MG63 (cell line): Measurements from ENCODE around the gene IL17C. TPM values are rescaled to one million over a fixed set of nuclear protein-coding genes. Genes with fewer than 3 reads are reported as not detected.

Source experiments
- DNase-seq: peaks from one replicate; pipeline ENCODE4 v3.0.0-alpha.2; 2020
- H3K27me3 ChIP-seq: fragments of 250-450 bp; sonication (Bioruptor Pico); 2 replicates; pipeline ENCODE4 v1.5.1; 2020; ENCODE audit warnings: mild to moderate bottlenecking, moderate library complexity
- H3K36me3 ChIP-seq: fragments of 250-450 bp; sonication (Bioruptor Pico); 2 replicates; pipeline ENCODE4 v1.5.1; 2020; ENCODE audit warnings: mild to moderate bottlenecking, moderate library complexity
- H3K4me3 ChIP-seq: fragments of 250-450 bp; sonication (Bioruptor Pico); 2 replicates; pipeline ENCODE4 v1.5.1; 2020; ENCODE audit warnings: mild to moderate bottlenecking, moderate library complexity
- H3K9me3 ChIP-seq: fragments of 250-450 bp; sonication (Bioruptor Pico); 2 replicates; pipeline ENCODE4 v1.5.1; 2020; ENCODE audit warnings: mild to moderate bottlenecking, moderate library complexity
- total RNA-seq: library from RNA; depleted of rRNA; stranded (reverse); fragments of >200 nt; shearing (Covaris generic); gene quantifications from 2 replicates; pipeline ENCODE4 v1.2.3, GENCODE V29; 2014; ENCODE audit warnings: low replicate concordance; rRNA removed

IL17C gene
- total RNA-seq, 1 experiment from 2014 or later: not detected

GRCh38 chr16:88678224-88678979 lies 40.0 kb downstream of the IL17C start:
- H3K27me3 ChIP-seq: no peaks in the 10 kb centered on the region
- H3K9me3 ChIP-seq: no peaks in the 10 kb centered on the region
- H3K36me3 ChIP-seq: no peaks in the 10 kb centered on the region
- no peak for DNase-seq
- no peak overlapping the region for H3K4me3 ChIP-seq

GRCh38 chr16:88680554-88681083 lies 42.2 kb downstream of the IL17C start:
- no peaks in the 10 kb centered on the region for H3K27me3 ChIP-seq
- no peaks in the 10 kb centered on the region for H3K36me3 ChIP-seq
- H3K9me3 ChIP-seq: no peaks in the 10 kb centered on the region
- no peak for DNase-seq
- H3K4me3 ChIP-seq: no peak overlapping the region

DNA sequence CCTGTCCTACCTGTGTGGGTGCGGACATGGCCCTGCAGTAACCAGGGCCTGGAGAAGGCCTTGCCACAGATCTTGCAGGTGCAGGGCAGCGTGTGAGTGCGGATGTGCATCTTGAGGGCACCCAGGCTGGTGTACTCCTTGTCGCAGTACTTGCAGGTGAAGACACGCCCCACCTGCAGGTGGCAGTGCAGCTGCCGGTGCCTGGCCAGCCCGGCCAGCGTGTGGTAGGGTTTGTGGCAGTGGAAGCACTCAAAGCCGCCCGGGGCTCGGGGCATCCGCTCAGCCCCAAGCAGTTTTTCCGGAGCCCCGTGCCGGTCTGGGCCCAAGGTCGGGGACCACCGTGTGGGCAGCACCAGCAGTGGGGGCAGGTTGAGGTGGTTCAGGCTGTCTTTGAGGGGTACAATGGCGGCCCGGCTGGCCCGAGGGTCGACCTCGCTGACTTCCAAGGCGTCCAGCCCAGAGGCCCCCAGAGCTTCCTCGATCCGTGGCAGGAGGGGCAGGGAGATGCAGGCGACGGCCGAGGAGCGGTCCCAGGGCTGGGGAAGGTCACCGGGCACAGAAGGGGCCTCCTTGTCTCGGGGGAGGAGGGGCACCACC lies 42.8 kb downstream of the IL17C start:
- no peaks in the 10 kb centered on the region for H3K9me3 ChIP-seq
- H3K36me3 ChIP-seq: no peaks in the 10 kb centered on the region
- no peak for DNase-seq
- H3K4me3 ChIP-seq: no peak overlapping the region
- no peaks in the 10 kb centered on the region for H3K27me3 ChIP-seq

DNA sequence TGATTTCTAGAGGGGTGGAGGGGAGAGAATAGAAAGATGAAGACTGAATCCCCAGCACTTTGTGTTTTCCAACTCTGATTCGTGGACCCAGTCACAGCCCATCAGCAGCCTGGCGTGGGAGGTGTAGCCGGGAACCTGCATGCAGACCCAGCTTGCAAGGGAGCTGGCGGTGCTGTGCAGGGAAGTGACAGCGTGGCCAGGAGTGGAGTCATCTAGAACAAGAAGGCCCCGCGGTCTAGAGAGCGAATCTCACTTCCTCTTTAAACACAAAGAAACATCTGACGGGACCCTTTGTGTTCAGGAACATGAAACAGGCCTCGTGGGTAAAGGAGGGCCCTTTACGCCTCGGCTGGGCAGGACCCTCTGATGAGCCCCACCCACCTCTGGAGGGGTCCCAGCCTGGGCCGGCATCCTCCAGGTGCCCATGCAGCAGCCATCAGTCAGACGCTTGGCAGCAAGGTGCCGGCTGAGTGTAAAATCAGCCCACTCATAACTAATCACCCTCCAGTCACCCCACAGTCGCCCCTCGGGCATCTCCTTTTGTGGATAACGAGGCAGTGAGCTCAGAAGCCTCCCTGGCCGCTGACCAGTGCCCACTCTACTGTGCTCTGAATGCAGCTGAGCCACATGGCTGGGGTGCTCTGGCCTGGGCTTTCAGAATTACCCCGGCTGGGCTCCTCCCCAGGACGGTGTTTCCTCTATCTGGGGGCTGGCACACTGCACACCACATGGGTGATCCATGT lies 43.5 kb downstream of the IL17C start:
- no peaks in the 10 kb centered on the region for H3K27me3 ChIP-seq
- peak; percentile 24 for DNase-seq
- H3K36me3 ChIP-seq: no peaks in the 10 kb centered on the region
- H3K9me3 ChIP-seq: no peaks in the 10 kb centered on the region
- no peak overlapping the region for H3K4me3 ChIP-seq

DNA sequence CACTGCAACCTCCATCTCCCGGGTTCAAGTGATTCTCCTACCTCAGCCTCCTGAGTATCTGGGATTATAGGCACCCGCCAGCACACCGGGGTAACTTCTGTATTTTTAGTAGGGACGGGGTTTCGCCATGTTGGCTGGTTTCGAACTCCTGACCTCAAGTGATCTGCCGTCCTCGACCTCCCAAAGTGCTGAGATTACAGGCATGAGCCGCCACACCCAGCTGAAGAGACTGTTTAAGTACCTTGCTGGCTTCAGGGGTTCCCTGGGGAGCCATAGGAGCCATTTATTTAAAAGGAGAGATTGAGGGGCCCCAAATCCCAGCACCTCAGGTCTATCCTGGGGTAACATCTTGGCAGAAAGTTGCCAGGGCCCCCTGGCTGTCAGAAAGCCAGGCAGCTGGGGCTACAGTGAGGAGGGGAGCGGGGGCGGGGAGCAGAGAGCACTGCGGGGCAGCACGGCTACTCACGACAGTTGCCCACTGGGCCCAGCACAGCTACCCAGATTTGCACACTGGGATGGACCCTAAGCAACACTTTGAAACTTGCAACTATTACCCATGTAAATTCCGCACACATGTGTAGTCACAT lies 46.3 kb downstream of the IL17C start:
- Histone ChIP-seq H3K27me3 (no peaks in the 10 kb centered on the region), H3K4me3 (no peak overlapping the region), H3K9me3 (no peaks in the 10 kb centered on the region), H3K36me3 (no peaks in the 10 kb centered on the region)
- DNase-seq: no peak

DNA sequence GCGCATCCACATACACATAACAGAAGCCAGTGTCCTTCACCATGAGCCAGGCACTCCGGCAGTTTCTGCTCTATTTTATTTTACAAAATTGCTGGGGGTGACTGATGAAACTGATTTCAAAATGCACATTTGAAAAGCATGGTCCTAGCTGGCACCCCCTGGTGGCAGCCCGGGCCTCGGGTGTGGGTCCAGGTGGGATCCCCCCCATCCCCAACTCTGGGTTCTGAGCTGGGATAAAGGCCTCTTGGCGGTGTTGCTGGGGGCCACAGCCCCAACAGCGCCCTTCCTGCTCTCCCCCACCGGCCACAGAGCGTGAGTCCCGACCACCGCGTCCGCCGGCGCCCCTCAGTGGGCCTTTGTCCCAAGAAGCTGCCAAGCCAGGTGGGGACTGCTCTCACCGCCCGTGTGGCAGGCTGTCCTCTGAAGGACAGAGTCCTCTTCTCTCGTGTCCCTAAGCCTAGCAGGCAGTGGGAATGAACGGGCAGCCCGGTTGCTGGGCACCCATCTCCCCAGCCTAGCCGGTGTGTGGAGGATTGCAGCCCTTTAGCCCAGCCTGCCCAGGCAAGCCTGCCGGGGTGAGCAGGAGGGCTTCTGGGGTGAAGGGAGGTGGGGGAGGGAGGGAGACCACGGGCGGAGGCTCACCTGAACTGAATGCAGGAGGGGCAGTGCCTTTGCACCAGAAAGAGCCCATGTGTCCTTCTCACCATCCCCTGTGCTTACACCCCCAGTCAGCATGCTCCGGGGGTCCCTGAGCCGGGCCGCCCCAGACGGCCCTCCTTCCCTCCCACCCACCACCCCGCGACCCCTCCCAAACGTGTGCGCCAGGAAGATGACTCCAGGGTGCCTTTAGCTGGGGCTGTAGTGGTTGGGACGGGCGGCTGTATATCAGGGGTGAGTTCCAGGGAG lies 47.0 kb downstream of the IL17C start:
- H3K36me3 ChIP-seq: no peaks in the 10 kb centered on the region
- H3K4me3 ChIP-seq: no peak overlapping the region
- H3K9me3 ChIP-seq: no peaks in the 10 kb centered on the region
- H3K27me3 ChIP-seq: no peaks in the 10 kb centered on the region
- no peak for DNase-seq

DNA sequence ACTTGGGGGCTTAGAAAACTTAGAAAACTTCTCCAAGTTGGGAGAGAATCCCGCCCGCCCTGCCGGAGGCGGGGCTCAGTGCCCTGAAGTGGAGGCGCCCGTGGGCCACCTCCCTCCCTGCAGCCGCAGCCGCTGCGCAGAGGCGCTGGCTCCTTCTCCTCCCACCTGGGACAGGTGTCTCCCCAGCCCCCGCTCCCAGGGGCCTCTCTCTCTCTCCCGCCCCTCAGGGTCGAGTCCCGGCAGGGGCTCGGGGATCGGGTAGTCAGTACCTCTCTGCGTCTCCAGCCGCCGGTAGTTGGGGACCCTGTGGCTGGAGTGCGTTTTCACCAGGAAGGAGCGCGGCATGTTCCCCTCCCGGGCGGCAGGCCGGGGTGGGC lies 47.7 kb downstream of the IL17C start:
- Histone ChIP-seq H3K9me3 (no peaks in the 10 kb centered on the region), H3K36me3 (no peaks in the 10 kb centered on the region), H3K4me3 (peak overlapping the region; percentile 33), H3K27me3 (no peaks in the 10 kb centered on the region)
- no peak for DNase-seq

DNA sequence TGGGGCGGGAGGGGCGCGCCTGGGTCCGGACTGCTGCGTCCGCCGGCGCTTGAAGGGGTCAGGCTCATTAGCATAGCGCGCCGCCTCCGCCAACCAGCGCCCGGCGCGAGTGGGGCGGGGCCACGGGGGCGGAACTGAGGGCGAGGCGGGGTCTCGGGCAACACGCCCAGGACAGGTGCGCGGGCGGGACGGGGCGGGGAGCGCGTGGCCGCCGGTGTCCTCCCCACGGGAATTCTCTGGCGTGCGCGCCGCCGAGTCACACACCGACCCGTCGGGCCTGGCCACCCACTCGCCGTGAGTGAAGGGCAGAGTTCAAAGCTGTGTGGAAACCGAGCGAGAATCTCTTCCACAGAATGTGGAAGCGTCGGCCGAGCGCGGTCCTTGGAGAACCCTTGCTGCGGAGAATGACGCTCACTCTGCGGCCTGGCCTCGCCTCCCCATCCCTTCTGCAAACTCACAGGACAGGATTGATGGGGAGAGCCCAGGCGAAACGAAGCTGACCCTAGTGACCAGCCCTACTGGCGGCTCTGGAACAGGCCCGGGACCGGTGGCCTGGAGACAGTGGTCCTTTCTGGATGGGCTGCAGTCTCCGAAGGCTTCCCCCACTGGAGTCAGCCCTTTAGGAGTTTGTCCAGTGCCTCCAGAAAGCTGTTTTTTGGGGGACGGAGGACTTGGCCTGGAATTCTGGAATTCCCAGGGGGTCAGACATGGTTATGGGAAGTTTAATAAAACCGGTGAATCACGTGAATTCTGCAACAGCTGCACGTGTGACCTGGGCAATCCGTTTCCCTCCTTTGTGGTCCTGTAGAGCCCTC lies 48.3 kb downstream of the IL17C start, which contains the start of gene SNAI3:
Gene SNAI3, minus strand, starts transcription at position 69 of the 815 bp plus-strand sequence. CDS start 101 bp downstream, outside the sequence.
- DNase-seq: peak; percentile 57
- peak within 1 kb of the TSS; percentile 33 for H3K4me3 ChIP-seq
- no peaks in the 10 kb centered on the region for H3K27me3 ChIP-seq
- no peaks in the 10 kb centered on the region for H3K9me3 ChIP-seq
- no peaks in the 10 kb centered on the region for H3K36me3 ChIP-seq

DNA sequence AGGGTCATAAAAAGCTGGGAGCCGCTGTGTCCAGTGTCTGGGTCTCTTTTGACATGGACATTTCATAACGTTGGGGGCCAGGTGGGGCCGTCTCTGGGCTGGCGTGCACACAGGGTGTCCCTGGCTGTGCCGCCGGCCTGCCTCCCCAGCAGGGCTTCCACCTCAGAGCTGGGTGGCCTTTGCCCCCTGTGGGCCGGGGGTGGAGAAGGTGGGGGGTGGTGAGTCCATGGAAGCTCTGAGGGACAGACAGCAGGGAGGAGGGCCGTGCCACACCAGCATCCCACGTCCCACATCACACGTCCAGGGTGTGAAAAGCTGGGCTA lies 48.8 kb downstream of the IL17C start:
- no peak for DNase-seq
- H3K4me3 ChIP-seq: no peak overlapping the region
- H3K9me3 ChIP-seq: no peaks in the 10 kb centered on the region
- no peaks in the 10 kb centered on the region for H3K36me3 ChIP-seq
- H3K27me3 ChIP-seq: no peaks in the 10 kb centered on the region

DNA sequence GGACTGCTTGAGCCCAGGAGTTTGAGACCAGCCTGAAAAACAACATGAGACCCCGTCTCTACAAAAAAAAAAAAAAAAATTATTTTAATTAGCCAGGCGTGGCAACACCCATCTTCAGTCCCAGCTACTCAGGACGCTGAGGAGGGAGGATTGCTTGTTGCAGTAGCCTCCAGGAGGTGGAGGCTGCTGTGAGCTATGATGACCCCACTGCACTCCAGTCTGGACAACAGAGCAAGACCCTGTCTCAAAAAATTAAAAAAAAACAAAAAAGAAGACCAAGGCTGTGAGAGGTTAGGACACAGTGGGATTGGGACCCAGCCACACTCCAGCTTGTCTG lies 49.3 kb downstream of the IL17C start:
- no peak for DNase-seq
- Histone ChIP-seq H3K4me3 (no peak overlapping the region), H3K36me3 (no peaks in the 10 kb centered on the region), H3K9me3 (no peaks in the 10 kb centered on the region), H3K27me3 (no peaks in the 10 kb centered on the region)

GRCh38 chr16:88688013-88688778 lies 49.8 kb downstream of the IL17C start:
- DNase-seq: no peak
- Histone ChIP-seq H3K27me3 (no peaks in the 10 kb centered on the region), H3K4me3 (no peak overlapping the region), H3K9me3 (no peaks in the 10 kb centered on the region), H3K36me3 (no peaks in the 10 kb centered on the region)

Other genes starting within 250 kb of the IL17C start
- 0.33 TPM in 1 of 2 replicates, not detected in the other for gene ZFPM1, start 185.3 kb upstream of the IL17C start, total RNA-seq
- 10.9 and 13.2 TPM in 2 replicates for gene ZC3H18, start 68.2 kb upstream of the IL17C start, total RNA-seq
- 10.7 and 21.2 TPM in 2 replicates for gene CYBA, start 12.5 kb downstream of the IL17C start, total RNA-seq
- gene MVD, start 24.5 kb downstream of the IL17C start, total RNA-seq: 16.8 and 25.7 TPM in 2 replicates
- not detected in 2 replicates for gene SNAI3, start 47.9 kb downstream of the IL17C start, total RNA-seq
- gene RNF166, start 67.8 kb downstream of the IL17C start, total RNA-seq: 16.5 and 20.2 TPM in 2 replicates
- 13.6 and 16.8 TPM in 2 replicates for gene CTU2, start 67.9 kb downstream of the IL17C start, total RNA-seq
- gene PIEZO1, start 146.6 kb downstream of the IL17C start, total RNA-seq: 77.6 and 88.5 TPM in 2 replicates
- 9.3 and 14.3 TPM in 2 replicates for gene CDT1, start 165.2 kb downstream of the IL17C start, total RNA-seq
- 290 and 307 TPM in 2 replicates for gene APRT, start 173.4 kb downstream of the IL17C start, total RNA-seq
- gene GALNS, start 218.4 kb downstream of the IL17C start, total RNA-seq: 8.8 and 11.3 TPM in 2 replicates
- gene TRAPPC2L, start 218.6 kb downstream of the IL17C start, total RNA-seq: 34.4 and 35.6 TPM in 2 replicates
- not detected in 2 replicates for gene PABPN1L, start 228.1 kb downstream of the IL17C start, total RNA-seq